GM12878 (cell line): Measurements from ENCODE around the gene LMF1. TPM values are rescaled to one million over a fixed set of nuclear protein-coding genes. Genes with fewer than 3 reads are reported as not detected.

Source experiments
- ATAC-seq: fragments of 200-7000 bp; cut with Tn5 transposase; 3 replicates; pipeline ENCODE4 v1.9.1; 2020; ENCODE audit warnings: mild to moderate bottlenecking, moderate library complexity
- BruUV-seq: library from RNA; stranded (reverse); fragments of 400-500 nt; replicated peaks from 2 replicates; lab custom pipeline; 2021; lab: Mats Ljungman, UMichigan
- CTCF ChIA-PET: fragments of 300-600 bp; sonication (Branson Sonifier 250); formaldehyde crosslinking; extraction: SDS; loops from one replicate; lab custom pipeline; 2021; ENCODE audit warnings: inconsistent platforms; lab: Yijun Ruan, JAX
- POLR2A ChIA-PET: fragments of 350-600 bp; formaldehyde crosslinking; extraction: SDS; loops from one replicate; lab custom pipeline; 2021; ENCODE audit warnings: inconsistent platforms; lab: Charles Lee
- RAD21 ChIA-PET: fragments of 300-600 bp; sonication (Branson Sonifier 250); formaldehyde crosslinking; loops from one replicate; lab custom pipeline; 2023; ENCODE audit warnings: antibody characterized with exemption; ENCODE audit not compliant: unreplicated experiment; lab: Charles Lee
- SMC1A ChIA-PET: fragments of 300-600 bp; sonication (Branson Sonifier 250); formaldehyde crosslinking; loops from one replicate; lab custom pipeline; 2023; ENCODE audit not compliant: unreplicated experiment, uncharacterized antibody; lab: Charles Lee
- DNase-seq: peaks from one replicate; pipeline ENCODE4 v3.0.0-alpha.2; 2011; ENCODE audit warnings: low read depth, low spot score
- FAIRE-seq: peaks from 3 replicates; lab custom pipeline; 2011; peaks lifted over from hg19 to GRCh38; lab: Jason Lieb, UNC
- H2AFZ ChIP-seq: 2 replicates; pipeline ENCODE4 v1.6.0; 2011; ENCODE audit warnings: low read depth, low read length, control low read depth; ENCODE audit not compliant: control insufficient read depth
- H3K27ac ChIP-seq: 2 replicates; pipeline ENCODE4 v1.5.1; 2011; ENCODE audit warnings: control low read depth; ENCODE audit not compliant: control insufficient read depth, insufficient read depth
- H3K27me3 ChIP-seq, 2 experiments: replicated peaks in 1 of 2; 2 replicates each; pipeline versions ENCODE4 v1.6.0 to v1.6.1; 2011; ENCODE audit warnings: low read length in 1 of 2; ENCODE audit not compliant: control insufficient read depth in 2 of 2, insufficient read depth in 2 of 2
- H3K36me3 ChIP-seq, 2 experiments: 2 replicates each; pipeline ENCODE4 v1.5.1; 2011; ENCODE audit warnings: low read length in 1 of 2; ENCODE audit not compliant: control insufficient read depth in 2 of 2, insufficient read depth in 2 of 2
- H3K4me1 ChIP-seq: 2 replicates; pipeline ENCODE4 v1.6.1; 2011; ENCODE audit warnings: mild to moderate bottlenecking, low read length, moderate library complexity, mixed read lengths; ENCODE audit not compliant: control insufficient read depth, insufficient read depth
- H3K4me2 ChIP-seq: 2 replicates; pipeline ENCODE4 v1.6.0; 2011; ENCODE audit warnings: control low read depth; ENCODE audit not compliant: control insufficient read depth, insufficient read depth
- H3K4me3 ChIP-seq: fragments of 200-600 bp; sonication (generic); 2 replicates; pipeline ENCODE4 v1.5.1; 2016
- H3K79me2 ChIP-seq: 2 replicates; pipeline ENCODE4 v1.6.0; 2011; ENCODE audit warnings: low read length; ENCODE audit not compliant: control insufficient read depth, insufficient read depth
- H3K9ac ChIP-seq: 2 replicates; pipeline ENCODE4 v1.8.0; 2011; ENCODE audit warnings: low read length, control low read depth, mixed read lengths; ENCODE audit not compliant: control insufficient read depth, insufficient read depth
- H3K9me3 ChIP-seq: replicated peaks from 3 replicates; pipeline ENCODE4 v1.5.1; 2011; ENCODE audit warnings: mild to moderate bottlenecking, low read length; ENCODE audit not compliant: control insufficient read depth, insufficient read depth
- H4K20me1 ChIP-seq: 2 replicates; pipeline ENCODE4 v1.6.0; 2011; ENCODE audit not compliant: control insufficient read depth, insufficient read depth
- ATF7 ChIP-seq: fragments of 450-650 bp; IDR thresholded peaks from 2 replicates; pipeline ENCODE4 v1.6.1; 2016; ENCODE audit warnings: low read depth, mild to moderate bottlenecking
- BCL3 ChIP-seq: IDR thresholded peaks from 2 replicates; pipeline ENCODE4 v1.6.1; 2011; ENCODE audit warnings: borderline replicate concordance, low read depth, mild to moderate bottlenecking, moderate library complexity, low read length; ENCODE audit not compliant: insufficient read depth, poor library complexity, severe bottlenecking
- BHLHE40 ChIP-seq, 2 experiments: fragments of 450-650 bp in 1 of 2; IDR thresholded peaks; 2 replicates each; pipeline ENCODE4 v1.6.1; 2011 to 2017; ENCODE audit warnings: low read depth in 2 of 2, borderline replicate concordance in 1 of 2, improper control_type of control experiment in 1 of 2, low read length in 1 of 2, mild to moderate bottlenecking in 1 of 2
- BRCA1 ChIP-seq: IDR thresholded peaks from 2 replicates; pipeline ENCODE4 v1.6.1; 2011; ENCODE audit warnings: low read depth, low read length, improper control_type of control experiment
- CBX3 ChIP-seq: fragments of 200-600 bp; sonication (generic); IDR thresholded peaks from 2 replicates; pipeline ENCODE4 v1.6.1; 2016; ENCODE audit warnings: low read depth, borderline replicate concordance
- CHD4 ChIP-seq: fragments of 200-600 bp; sonication (generic); IDR thresholded peaks from 2 replicates; pipeline ENCODE4 v1.6.1; 2016; ENCODE audit warnings: mild to moderate bottlenecking
- CTCF ChIP-seq, 3 experiments: IDR thresholded peaks in 2 of 3; conservative IDR thresholded peaks in 1 of 3; 2 replicates each; pipeline ENCODE4 v1.5.1; 2011; ENCODE audit warnings: low read depth in 3 of 3, low read length in 3 of 3, mild to moderate bottlenecking in 3 of 3, control low read depth in 2 of 3, moderate library complexity in 2 of 3, inconsistent platforms in 1 of 3, mixed read lengths in 1 of 3; ENCODE audit not compliant: control insufficient read depth in 2 of 3, insufficient read depth in 1 of 3; ENCODE audit errors: extremely low read depth in 1 of 3
- KDM1A ChIP-seq: fragments of 200-600 bp; sonication (generic); IDR thresholded peaks from 2 replicates; pipeline ENCODE4 v1.6.1; 2016; ENCODE audit warnings: borderline replicate concordance
- MYC ChIP-seq: IDR thresholded peaks from 2 replicates; pipeline ENCODE4 v1.6.1; 2011; ENCODE audit warnings: mild to moderate bottlenecking, low read length, moderate library complexity, inconsistent platforms; ENCODE audit not compliant: insufficient read depth, insufficient replicate concordance, insufficient read length, severe bottlenecking
- NBN ChIP-seq: fragments of 450-650 bp; IDR thresholded peaks from 2 replicates; pipeline ENCODE4 v1.6.1; 2016
- NRF1 ChIP-seq: conservative IDR thresholded peaks from 2 replicates; pipeline ENCODE4 v1.6.1; 2011; ENCODE audit warnings: mild to moderate bottlenecking, low read depth, low read length, improper control_type of control experiment
- RCOR1 ChIP-seq: conservative IDR thresholded peaks from 2 replicates; pipeline ENCODE4 v1.6.1; 2012; ENCODE audit warnings: low read depth, low read length, improper control_type of control experiment
- STAT1 ChIP-seq: fragments of 450-650 bp; conservative IDR thresholded peaks from 2 replicates; pipeline ENCODE4 v1.6.1; 2014; ENCODE audit warnings: antibody characterized with exemption, mild to moderate bottlenecking
- STAT3 ChIP-seq: IDR thresholded peaks from 2 replicates; pipeline ENCODE4 v1.6.1; 2011; ENCODE audit warnings: low read depth, low read length, improper control_type of control experiment
- TCF12 ChIP-seq: IDR thresholded peaks from 2 replicates; pipeline ENCODE4 v1.6.1; 2011; ENCODE audit warnings: low read depth, mild to moderate bottlenecking, low read length
- ZBTB33 ChIP-seq: fragments of 450-650 bp; IDR thresholded peaks from 2 replicates; pipeline ENCODE4 v1.6.1; 2017; ENCODE audit warnings: mild to moderate bottlenecking
- WGBS: methylation state at CpG from one replicate; pipeline ENCODE4 v1.1.6; 2016; ENCODE audit warnings: low lambda C conversion rate; ENCODE audit not compliant: insufficient replicate concordance, insufficient coverage; ENCODE audit errors: missing lambda C conversion rate; 5-methylcytosine and 5-hydroxymethylcytosine counted together
- in situ Hi-C: fragments of 300-500 bp; cut with MboI; formaldehyde crosslinking; loops from 9 replicates; pipeline ENCODE4 v1.14.3; 2018; ENCODE audit warnings: mixed read lengths
- intact Hi-C: fragments of 100-400 bp; cut with micrococcal nuclease; formaldehyde crosslinking; loops from one replicate; pipeline ENCODE4 v1.14.2; 2022; ENCODE audit not compliant: unreplicated experiment
- polyA plus RNA-seq, 11 experiments: library from polyadenylated mRNA; depleted of rRNA in 4 of 11; unstranded in 6 of 11; stranded (reverse) in 5 of 11; fragments of >200 nt; fragmentation: Nextera tagmentation in 4 of 11; fragmentation: Illumina TruSeq in 1 of 11; extraction: Ambion mirVana in 4 of 11; extraction: Trizol in 1 of 11; gene quantifications; 1 replicate in 1 of 11; 2 replicates in 10 of 11; pipeline versions ENCODE4 v1.2.1 to v1.2.3, GENCODE V29; 2011 to 2016; ENCODE audit warnings: inconsistent platforms in 2 of 11, missing spikeins in 2 of 11, low read depth in 1 of 11
- total RNA-seq, 4 experiments: library from RNA; depleted of rRNA in 3 of 4; stranded (reverse); fragments of >200 nt in 3 of 4; fragmentation: Illumina TruSeq in 1 of 4; extraction: Trizol in 1 of 4; gene quantifications; 2 replicates each; pipeline versions ENCODE4 v1.2.1 to v1.2.3, GENCODE V29; 2013 to 2021

Gene LMF1
- total and polyA plus RNA-seq, 10 of the 15 experiments (the other 5 are each of a cell fraction or from before 2014, with no cell fraction given), result 0.18 to 3.2 (median 1.4) TPM; not detected in 1

GRCh38 chr16:901149-901548 is 69.6 kb downstream of the LMF1 start (continued):
- no peak for TF ChIP-seq MYC
- no peak for TF ChIP-seq CBX3
- no peak for TF ChIP-seq RCOR1
- TF ChIP-seq TCF12, result no peak
- no peak for TF ChIP-seq NRF1

- in situ Hi-C loops, result no loop called here
- Histone ChIP-seq H3K9me3 (no peaks in the 10 kb centered on the region; the same call in 2 of the 3 replicates), H3K36me3 (no peaks in the 10 kb centered on the region), H3K27me3 (no peaks in the 10 kb centered on the region), H3K79me2 (no peaks in the 10 kb centered on the region), H4K20me1 (no peaks in the 10 kb centered on the region), H3K4me3 (no peak overlapping the region), H3K27ac (no peak overlapping the region), H3K4me1 (no peaks in the 10 kb centered on the region), H3K9ac (no peak overlapping the region), H3K4me2 (no peak overlapping the region), H2AFZ (no peak overlapping the region)
- SMC1A ChIA-PET, result no interaction called here
- RAD21 ChIA-PET, result no interaction called here
- intact Hi-C loops, result no loop called here
- DNase-seq, result no peak
- no TSS peak for BruUV-seq
- FAIRE-seq, result no peak
- POLR2A ChIA-PET, result no interaction called here
- 74% methylated on average over 7 of the region's 7 CpGs for WGBS
- ATAC-seq, result no peak
- CTCF ChIA-PET, result no interaction called here
- TF ChIP-seq NBN (no peak), CHD4 (no peak), ZBTB33 (no peak), BRCA1 (no peak), BCL3 (no peak), STAT1 (no peak), STAT3 (no peak), BHLHE40 (IDR thresholded peaks at IDR 0.05; ENCODE audit: borderline replicate concordance in 1 of 2, low read depth in 2 of 2, low read length in 1 of 2) (no peak), ATF7 (no peak), KDM1A (no peak), CTCF (IDR thresholded peaks at IDR 0.05 in 2 of 3, conservative IDR thresholded peaks at IDR 0.05 in 1 of 3; ENCODE audit: control insufficient read depth in 2 of 3, extremely low read depth in 1 of 3, insufficient read depth in 1 of 3, low read depth in 3 of 3, low read length in 3 of 3) (no peak)
Measured at GRCh38 chr16:900211-900610, 70.6 kb downstream of the LMF1 start.
